Stimulated activated CD8-positive, alpha-beta memory T cell treated with anti-CD3 and anti-CD28 coated beads, Interleukin-4, amount 100 ng/mL, for 1 hour (primary cell): ENCODE data around the gene GNA12.

Source experiments
- DNase-seq, 2 donors: peaks; one replicate each; pipeline ENCODE4 v3.0.0-alpha.2; 2020; ENCODE audit warnings: low read depth in 2 of 2, low spot score in 1 of 2

GNA12 gene

GRCh38 chr7:2819161-2819953 lies 24.8 kb downstream of the GNA12 start:
- DNase-seq, result no peak

- DNase-seq, result no peak
These were observed 25.5 kb downstream of the GNA12 start for GRCh38 chr7:2818653-2819052.

- no peak for DNase-seq
These were observed 26.0 kb downstream of the GNA12 start for GRCh38 chr7:2818121-2818520.

DNA sequence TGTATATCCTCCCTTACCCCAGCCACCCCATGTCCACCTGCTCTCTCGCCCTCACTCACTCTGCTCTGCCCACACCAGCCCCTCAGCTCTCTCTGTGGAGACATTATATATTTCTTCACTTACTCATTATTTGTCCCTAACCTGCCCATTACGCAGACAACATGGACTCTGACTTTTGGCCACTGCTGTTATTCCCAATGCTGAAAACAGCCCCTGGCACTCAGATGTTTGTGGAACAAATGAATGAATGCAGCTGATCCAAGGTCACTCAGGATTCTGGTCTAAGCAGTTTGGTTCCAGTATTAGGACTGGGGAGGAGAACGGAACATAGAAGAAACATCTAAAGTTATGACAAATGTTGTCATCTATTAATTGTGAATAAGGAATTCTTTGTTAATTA lies 26.7 kb downstream of the GNA12 start:
- DNase-seq, result no peak

DNA sequence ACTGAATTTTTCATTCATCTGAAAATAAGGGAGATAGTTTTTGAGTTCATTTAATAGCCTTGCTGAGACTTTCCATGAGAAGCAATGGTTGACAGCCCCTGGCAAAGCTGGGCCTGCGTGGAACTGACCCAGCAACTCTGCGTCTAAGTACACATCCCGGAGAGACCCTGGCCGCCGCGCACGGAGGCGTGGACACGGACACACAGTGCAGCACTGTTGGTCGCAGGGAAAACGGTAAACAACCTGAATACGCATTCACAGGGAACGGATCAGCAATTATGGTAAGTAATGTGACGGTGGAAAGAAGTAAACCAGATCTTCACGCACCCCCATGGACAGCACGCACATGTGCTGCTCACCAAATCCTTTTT lies 28.2 kb downstream of the GNA12 start:
- no peak for DNase-seq

- DNase-seq, result no peak
These were observed 28.9 kb downstream of the GNA12 start for GRCh38 chr7:2814946-2815874.

DNA sequence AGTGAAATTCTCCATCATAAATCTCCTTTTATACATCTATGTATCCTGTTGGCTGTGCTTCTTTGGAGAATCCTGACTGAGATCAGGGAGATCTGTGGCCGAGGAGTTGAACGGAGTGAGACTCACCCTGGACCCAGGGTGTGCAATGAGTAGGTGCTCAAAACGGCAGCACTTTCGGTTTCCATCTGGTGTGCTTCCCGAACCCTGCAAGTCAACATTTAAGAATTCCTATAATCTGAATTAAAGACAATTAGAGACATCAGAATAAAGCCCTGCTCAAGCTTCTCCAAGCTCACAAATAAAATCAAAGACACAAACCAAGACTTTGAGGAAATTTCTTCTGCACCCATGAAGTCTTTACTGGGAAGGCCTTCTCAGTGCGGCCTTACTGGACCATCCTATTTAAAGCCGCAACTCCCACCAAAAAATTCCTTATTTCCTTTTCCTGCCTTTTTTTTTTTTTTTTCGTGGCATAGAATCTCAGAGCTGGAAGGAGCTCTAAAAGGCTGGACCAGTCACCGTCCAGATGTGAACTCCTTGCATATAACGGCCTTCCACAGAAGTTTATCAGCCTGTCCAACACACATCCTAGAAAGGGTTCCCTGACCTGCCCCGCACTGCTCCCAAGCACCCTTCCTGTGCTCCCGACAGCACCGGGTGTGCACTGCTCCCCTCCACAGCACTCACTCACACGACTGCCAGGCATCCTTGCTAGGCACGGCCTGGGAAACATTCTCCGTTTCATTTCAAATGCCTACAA lies 29.7 kb downstream of the GNA12 start:
- no peak for DNase-seq

GRCh38 chr7:2813350-2814185 lies 30.5 kb downstream of the GNA12 start:
- no peak for DNase-seq

DNA sequence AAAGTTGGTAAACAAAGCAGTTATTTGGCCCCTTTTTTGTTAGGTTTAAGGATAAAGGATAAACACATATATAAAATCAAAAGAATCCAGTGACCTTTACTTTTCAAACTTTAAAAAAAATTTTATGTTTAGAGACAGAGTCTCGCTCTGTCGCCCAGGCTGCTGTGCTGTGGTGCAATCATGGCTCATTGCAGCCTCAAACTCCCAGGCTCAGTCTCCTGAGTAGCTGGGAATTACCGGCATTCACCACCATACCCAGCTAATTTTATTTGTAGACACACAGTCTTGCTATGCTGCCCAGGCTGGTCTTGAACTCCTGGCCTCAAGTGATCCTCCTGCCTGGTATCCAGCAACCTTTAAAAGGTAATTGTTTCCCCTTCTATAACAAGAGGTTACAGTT lies 31.3 kb downstream of the GNA12 start:
- no peak for DNase-seq

DNA sequence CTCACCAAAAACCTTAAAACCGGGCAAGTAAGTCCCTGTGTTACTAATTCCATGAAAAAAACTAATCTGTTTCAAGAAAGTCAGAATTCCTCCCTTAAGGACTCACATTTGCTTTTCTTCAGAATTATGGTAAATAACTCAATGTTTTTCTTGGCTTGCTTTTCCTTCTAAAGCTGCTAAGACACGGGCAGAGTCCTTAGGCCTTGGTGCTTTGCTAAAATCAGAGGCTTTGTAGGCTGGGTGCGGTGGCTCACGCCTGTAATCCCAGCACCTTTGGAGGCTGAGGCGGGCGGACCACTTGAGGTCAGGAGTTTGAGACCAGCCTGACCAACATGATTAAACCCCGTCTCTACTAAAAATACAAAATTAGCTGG lies 32.0 kb downstream of the GNA12 start:
- DNase-seq, result no peak

GRCh38 chr7:2811476-2812113 lies 32.5 kb downstream of the GNA12 start:
- no peak for DNase-seq

DNA sequence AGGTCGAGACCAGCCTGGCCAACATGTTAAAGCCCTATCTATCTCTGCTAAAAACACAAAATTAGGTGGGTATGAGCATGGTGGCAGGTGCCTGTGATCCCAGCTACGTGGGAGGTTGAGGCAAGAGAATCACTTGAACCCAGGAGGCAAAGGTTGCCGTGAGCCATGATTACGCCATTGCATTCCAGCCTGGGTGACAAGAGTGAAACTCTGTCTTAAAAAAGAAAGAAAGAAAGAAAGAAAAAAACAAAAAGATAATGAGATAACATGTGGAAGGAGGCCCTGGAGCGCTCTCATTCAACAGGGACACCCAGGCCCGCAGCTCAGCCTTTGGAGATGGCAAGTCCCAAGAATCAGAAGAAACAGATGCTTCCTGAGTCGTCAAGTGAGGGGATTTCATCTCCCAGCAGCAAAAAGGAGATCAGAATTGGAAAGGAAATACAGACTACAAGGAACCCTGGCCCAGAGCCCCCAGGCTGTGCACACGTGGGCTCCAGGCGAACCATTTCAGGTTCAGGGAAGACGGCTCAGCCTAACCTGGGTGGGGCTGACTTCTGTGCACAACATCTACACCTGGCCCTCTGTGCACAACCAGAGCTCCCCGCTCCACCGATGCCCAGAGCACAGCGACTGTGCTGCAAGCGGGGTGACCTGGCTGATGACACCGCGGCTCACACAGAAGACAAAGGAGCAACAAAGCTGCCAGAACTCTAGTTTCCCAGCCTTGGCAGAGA lies 33.3 kb downstream of the GNA12 start:
- no peak for DNase-seq

DNA sequence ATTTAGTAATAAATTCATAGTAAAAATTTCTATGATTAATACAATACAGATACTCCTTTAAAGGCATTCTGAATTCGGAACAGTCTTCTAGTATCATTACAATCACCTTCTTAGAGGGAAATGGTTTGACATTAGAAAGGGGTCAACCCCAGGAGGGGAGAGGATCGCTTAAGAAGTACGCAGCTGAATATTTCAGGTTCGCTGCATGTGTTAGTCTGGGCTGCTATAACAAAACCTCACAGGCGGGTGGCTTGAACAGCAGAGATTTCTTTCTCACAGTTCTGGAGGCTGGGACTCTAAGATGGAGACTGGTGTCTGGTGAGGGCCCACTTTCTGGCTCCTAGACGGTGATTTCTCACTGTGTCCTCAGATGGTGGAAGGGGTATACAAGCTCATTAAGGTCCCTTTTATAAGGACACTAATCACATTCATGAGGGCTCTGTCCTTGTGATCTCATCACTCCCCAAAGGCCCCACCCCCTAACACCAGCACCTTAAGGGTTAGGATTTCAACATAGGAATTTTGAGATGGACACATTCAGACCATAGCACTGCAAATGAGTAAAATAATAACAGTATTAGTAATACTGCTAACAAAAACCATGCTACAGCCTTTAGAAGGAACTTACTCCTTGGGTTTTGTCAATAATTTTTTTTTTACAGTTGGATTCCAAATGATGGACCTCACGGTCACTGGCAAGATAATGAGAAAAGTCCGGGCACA lies 34.0 kb downstream of the GNA12 start:
- no peak for DNase-seq

DNA sequence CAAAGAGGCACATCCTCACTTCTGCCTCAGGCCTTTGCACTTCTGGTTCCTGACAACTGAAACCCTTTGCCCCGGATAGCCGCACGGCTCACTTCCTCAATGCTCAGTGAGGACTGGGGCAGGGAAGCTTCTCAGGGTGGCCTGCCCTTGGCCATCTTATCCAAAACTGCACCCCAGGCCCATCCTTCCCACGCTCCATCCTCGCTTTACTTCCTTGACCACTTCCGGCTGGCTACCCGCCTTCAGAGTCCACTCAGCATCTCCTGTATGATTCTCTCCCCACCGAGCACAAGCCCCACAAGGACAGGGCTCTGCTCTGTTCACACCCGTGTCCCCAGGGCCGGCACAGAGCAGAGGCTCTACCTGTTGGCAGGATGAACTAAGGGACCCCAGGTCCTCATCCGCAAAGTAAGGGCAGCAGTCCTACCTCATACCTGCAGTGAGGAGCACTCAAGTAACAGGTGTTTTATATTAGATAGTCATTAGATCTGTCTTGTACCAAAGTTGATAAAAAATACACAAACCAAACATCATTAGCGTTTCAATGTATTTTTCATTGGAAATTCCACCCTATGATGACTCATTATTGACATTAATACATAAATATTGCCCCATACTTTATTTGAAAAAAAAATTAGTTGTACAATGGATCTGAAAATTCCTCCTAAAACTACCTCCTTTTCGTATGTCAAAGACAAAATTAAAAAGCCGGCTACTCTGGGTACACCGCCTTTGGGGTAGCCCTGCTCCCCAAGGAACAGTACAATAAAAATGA lies 35.0 kb downstream of the GNA12 start:
- DNase-seq, result no peak

GRCh38 chr7:2807845-2808772 lies 36.0 kb downstream of the GNA12 start:
- no peak for DNase-seq

GRCh38 chr7:2807460-2807844 lies 36.7 kb downstream of the GNA12 start:
- no peak for DNase-seq

GRCh38 chr7:2806571-2806970 lies 37.5 kb downstream of the GNA12 start:
- no peak for DNase-seq
